D721Med (cell line): ENCODE results near the gene LGMN.

Experiments
- DNase-seq: peaks from one replicate; pipeline ENCODE4 v3.0.0; 2011; ENCODE audit warnings: low spot score; ENCODE audit not compliant: insufficient read length
- FAIRE-seq: peaks from 2 replicates; lab custom pipeline; 2011; peaks lifted over from hg19 to GRCh38; lab: Jason Lieb, UNC
- TF ChIP-seq, protein P1 (sequence below): IDR thresholded peaks from 2 replicates; pipeline ENCODE4 v1.5.1; 2012; ENCODE audit warnings: mild to moderate bottlenecking, control low read depth; ENCODE audit not compliant: insufficient read depth; ENCODE audit errors: missing control alignments

LGMN gene

DNA sequence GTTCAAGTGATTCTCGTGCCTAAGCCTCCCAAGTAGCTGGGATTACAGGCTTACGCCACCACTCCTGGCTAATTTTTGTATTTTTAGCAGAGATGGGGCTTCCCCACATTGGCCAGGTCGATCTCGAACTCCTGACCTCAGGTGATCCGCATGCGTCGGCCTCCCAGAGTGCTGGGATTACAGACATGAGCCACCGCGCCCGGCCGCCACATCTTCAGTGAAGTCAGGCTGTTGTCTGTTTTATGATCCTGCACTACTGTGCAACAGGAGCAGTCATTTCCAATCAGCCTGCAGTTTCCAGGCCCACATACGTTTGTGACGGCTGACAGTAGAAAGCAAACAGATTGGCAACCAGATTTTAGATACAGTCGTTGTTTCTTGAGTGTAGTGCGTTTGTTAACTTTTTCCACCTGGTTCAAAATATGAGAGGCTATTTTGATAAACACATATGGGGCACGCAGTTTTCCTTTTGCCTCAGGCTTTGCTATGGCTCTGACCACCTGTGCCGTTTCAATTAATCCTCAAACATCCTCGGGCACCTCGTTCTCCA is 74.8 kb downstream of the LGMN start:
- DNase-seq (no peak), FAIRE-seq (no peak)
- TF ChIP-seq, protein P1, sequence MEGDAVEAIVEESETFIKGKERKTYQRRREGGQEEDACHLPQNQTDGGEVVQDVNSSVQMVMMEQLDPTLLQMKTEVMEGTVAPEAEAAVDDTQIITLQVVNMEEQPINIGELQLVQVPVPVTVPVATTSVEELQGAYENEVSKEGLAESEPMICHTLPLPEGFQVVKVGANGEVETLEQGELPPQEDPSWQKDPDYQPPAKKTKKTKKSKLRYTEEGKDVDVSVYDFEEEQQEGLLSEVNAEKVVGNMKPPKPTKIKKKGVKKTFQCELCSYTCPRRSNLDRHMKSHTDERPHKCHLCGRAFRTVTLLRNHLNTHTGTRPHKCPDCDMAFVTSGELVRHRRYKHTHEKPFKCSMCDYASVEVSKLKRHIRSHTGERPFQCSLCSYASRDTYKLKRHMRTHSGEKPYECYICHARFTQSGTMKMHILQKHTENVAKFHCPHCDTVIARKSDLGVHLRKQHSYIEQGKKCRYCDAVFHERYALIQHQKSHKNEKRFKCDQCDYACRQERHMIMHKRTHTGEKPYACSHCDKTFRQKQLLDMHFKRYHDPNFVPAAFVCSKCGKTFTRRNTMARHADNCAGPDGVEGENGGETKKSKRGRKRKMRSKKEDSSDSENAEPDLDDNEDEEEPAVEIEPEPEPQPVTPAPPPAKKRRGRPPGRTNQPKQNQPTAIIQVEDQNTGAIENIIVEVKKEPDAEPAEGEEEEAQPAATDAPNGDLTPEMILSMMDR: no peak

DNA sequence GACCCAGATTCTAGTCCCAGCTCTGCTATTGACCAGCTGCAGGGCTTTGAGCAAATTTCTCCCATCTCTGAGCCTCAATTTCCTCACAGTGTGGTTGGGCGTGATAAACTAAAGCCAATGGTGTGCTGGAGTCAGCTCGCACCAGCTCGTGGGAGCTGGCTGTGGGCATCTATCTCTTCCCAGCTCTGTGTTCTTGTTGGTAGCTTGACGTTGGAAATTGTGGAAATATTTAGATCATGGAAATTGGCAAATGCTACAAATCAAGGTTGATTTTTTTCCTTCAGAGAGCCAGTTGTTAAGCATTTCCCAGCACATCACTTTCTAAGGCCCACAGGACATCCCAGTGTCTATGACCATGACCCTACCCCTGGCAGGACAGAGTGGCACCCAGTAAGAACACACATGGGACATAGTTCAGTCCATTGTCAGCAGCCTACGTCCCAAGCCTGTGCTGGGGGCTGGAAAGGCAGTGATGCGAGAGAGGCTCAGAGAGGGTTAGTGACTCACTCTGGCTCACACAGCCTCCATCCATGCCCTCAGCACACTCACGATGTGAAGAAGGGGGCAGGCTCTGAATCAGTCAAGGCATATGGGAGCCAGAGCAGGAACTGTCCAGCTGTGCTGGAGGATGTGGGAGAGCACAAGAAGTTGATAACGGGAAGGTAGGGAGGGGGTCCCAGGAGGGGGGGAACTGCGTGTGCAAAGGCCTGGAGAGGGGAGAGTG is 77.6 kb downstream of the LGMN start:
- FAIRE-seq: no peak
- TF ChIP-seq, protein P1: no peak
- DNase-seq: no peak

DNA sequence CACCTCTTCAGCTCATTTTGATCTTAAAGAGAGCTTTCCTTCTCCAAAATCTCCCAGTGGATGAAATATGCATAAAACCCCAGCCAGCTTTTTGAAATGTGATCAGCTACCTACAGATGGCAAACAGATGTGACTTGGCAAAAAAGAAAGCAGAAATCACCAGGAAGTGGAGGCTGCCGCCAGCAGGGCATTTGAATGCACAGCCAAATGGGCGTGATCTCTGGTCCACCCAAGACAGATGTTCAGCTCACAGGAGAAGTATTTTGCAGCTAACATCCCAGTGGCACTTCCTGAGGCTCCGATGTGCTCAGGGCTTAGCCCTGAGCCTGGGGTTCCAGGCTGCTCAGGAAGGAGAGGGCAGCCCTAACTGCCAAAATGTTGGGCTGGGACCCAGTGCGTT is 78.3 kb downstream of the LGMN start:
- FAIRE-seq: no peak
- TF ChIP-seq, protein P1: no peak
- DNase-seq: no peak

DNA sequence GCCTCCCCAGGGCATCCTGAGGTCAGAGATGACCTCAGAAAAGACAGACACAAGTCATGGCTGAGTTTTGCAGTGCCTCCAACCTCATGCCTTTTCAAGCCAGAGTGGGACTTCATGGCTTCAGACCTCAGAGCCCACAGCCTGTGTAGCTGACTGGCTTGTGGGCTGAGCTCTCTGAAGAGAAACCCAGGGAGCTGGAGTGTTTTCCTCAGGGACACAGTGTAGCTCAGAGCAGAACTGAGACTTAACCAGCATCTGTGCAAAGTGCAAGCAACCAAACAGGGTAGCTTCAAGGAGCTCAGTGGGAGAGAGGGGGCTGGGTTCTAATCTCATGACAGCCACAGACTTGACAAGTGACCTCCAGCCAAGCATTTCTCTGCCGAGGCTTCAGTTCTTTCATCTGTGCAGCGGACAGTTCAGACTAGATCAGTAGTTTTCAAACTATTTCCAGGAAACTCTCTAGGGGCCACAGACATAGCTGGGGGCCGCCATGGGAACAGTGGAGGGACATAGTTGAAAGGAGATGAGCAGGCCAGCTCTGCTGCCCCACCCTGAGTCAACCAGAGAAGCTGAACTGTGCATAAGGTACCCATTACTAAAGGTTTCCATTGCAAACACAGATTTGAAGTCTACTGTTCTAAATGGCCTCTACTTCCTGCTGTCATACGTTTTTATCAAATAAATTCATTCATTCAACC is 80.0 kb downstream of the LGMN start:
- DNase-seq: no peak
- no peak for FAIRE-seq

DNA sequence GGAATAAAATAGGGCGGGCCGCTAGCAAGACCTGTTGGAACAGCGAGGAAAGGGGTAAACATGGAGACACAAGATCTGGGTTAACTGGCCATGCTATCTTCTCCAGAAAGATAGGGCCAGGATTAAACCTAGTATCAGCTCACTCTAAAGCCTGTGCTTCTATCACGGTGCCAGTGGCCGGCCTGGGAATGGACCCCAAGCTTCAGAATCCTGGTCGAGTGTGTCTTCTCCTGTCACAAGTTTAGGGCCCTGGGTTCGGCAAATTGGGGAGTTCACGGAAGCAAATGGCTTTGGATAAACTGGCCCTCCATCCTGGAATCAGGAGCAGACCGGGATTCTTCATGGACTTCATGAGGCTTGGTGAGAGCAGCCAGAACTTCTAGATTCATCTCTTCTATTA is 82.2 kb downstream of the LGMN start:
- TF ChIP-seq, protein P1: no peak
- no peak for DNase-seq
- no peak for FAIRE-seq

More for the DNA sequence above, 80.0 kb downstream of the LGMN start:
- TF ChIP-seq, protein P1: no peak

DNA sequence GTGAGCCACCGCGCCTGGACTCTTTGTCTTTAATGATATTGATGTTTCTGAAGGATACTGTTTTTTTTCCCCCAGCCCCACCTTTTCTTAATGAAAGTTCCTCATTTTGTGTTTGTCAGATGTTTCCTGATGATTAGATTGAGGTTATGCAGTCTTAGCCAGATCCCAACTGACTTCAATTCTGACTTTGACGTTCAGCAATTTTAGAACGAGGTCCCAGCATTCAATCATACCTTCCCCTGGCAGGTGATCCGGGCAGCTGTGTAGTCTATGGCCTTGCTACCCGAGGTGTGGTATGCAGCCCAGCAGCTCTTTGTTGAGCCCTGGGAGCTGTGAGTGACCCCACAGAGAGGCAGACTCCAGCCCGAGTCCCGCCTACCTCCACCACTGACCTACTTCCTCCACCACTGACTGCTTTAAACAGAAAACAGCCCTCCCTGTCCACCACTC is 82.7 kb downstream of the LGMN start:
- TF ChIP-seq, protein P1: no peak
- DNase-seq (no peak), FAIRE-seq (no peak)

DNA sequence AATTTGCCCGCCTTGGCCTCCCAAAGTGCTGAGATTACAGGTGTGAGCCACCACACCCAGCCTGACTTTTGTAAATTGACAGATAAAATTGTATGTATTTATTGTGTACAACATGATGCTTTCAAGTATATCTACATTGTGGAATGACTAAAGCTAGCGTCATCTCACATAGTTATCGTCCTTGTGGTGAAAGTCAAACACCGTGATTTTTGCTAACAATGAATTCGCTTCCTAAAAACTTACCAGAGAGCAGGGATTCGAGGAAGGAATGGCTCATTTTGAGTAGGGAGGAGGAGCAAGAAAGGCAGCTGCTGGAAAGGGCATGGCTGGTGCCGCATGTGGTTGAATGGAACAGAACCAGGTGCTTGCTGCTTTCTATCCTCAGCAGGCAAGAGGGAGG is 85.4 kb downstream of the LGMN start:
- TF ChIP-seq, protein P1: no peak
- no peak for FAIRE-seq
- no peak for DNase-seq
